ENCODE measurements around the gene GALNT17.

GALNT17 gene

DNA sequence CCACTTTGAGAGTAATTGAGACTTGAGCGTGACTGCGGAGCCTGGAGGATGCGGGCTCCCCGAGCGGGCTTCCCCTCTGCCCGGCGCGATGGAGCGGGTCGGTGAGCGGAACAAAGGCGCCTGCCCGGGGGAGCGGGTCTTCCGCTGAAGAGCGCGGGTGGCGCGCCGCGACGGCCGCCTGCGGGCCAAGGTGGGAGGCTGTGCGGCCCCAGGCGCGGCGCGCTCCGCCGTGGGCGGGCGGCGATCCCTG lies at the start of gene GALNT17:
Gene GALNT17, plus strand, starts transcription at position 18 of the 250 bp plus-strand sequence.
- no peak for DNase-seq (ENCODE audit: low read depth in 2 of 3, low spot score in 2 of 3)

DNA sequence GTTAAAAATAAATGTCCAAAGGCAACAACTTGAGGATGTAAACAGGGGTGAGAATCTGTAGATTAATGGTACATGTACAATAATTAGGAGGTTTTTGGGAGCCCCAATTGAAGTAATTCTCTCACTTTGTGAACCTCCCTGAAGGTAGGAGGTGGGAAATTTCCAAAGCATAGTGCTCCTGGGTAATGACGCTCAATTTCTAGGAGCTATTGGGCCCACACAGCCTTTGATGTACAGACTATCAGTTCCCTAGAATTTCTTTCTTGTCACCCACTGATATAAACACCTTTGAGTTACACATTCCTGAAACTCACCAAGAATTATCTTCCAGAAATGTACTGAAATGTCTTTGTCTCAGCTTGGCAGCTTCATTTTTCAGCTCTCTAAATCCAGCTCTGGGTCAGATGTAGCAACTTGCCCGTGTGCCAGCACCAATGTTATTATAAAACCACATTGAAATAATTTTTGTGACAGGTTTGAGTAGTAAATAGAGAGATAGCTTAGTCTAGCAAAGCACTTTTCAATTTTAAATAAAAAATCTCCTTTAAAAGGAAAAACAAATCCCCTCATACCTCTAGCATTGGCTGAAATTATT lies 36.6 kb upstream of the GALNT17 start:
- no peak for DNase-seq (ENCODE audit: low read depth in 2 of 3, low spot score in 2 of 3)

DNA sequence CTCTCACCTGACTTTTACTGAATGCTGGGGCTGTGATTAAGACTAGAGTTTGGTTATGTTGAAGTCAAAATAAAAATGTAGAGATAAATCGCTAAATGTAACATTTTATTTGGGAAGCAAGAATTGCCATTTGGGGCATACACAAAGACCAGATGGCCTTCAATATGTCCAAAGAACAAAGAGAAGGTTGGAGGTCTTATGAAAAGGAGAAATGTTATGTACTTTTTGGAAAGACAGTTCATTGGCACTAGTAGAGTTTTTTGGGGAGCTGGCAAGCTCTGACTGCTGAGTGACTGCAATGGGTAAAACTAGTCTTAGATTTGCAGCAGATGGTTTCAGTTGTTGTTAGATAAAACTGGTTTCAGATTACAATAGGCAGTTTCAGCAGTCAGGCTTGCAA lies 35.6 kb upstream of the GALNT17 start:
- DNase-seq (ENCODE audit: low read depth in 2 of 3, low spot score in 2 of 3): no peak

DNA sequence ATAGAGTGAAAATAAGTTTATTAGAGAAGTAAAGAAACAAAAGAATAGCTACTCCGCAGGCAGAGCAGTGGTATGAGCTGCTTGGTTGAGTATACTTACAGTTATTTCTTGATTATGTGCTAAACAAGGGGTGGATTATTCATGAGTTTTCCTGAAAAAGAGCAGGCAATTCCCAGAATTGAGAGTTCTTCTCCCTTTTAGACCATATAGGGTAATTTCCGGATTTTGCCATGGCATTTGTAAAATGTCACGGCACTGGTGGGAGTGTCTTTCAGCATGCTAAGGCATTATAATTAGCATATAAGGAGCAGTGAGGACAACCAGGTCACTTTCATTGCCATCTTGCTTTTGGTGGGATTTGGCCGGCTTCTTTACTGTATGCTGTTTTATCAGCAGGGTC lies 25.7 kb upstream of the GALNT17 start:
- no peak for DNase-seq (ENCODE audit: low read depth in 2 of 3, low spot score in 2 of 3)

DNA sequence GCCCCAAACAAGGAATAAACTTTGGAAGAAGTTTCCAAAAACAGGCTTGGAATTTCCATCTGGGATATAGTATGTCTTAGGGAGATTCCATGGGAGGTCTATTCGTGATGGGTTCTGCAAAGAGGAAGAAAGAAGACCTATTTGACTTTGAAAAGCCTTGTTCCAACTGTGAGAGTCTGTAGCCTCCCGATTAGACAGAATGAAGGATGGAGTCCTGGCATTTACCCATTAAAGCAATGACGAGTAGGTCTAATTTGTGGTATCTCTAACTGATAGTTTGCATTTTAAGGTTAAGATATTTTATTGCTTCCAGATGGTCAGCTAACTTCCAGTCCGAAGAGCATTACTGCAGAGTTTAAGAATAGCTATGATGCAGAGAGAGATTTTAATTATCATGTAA lies 19.5 kb upstream of the GALNT17 start:
- no peak for DNase-seq (ENCODE audit: low read depth in 2 of 3, low spot score in 2 of 3)

DNA sequence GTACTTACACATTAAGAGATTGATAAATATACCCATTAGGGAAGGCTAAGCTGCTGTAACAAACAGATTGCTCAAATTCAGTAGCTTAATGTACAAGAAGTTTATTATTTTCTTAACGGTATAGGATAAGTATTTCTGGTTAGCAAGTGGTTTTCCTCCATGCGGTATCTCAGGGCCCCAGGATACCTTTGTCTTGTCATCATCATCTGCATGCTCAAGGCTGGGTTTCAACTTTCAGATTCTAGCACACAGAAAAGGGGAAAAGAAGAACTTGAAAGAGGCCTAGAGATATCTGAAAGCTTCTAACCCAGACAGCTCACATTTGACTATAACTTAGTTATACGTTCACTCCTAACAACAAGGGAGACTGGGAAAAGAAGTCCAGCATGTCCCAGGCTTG lies 11.8 kb upstream of the GALNT17 start:
- no peak for DNase-seq (ENCODE audit: low read depth in 2 of 3, low spot score in 2 of 3)

DNA sequence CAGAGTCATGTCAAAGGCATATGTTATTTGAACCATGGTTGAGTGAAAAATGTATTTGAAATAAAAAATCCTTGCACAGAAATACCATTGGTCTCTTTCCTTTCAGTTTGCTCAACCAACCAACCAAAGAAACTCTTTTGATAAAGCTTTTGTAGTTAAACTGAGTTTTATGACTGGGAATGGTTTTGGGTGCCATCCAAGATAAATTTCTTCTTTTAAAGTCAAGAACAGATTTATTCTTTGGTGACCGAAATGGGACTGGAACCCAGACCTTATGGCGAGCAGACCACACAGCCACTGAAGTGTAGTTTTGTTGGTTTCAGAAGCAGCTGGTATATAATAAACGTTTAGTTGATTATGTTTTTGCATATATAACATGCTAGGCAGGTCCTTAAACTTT lies 2.8 kb upstream of the GALNT17 start:
- no peak for DNase-seq (ENCODE audit: low read depth in 2 of 3, low spot score in 2 of 3)

DNA sequence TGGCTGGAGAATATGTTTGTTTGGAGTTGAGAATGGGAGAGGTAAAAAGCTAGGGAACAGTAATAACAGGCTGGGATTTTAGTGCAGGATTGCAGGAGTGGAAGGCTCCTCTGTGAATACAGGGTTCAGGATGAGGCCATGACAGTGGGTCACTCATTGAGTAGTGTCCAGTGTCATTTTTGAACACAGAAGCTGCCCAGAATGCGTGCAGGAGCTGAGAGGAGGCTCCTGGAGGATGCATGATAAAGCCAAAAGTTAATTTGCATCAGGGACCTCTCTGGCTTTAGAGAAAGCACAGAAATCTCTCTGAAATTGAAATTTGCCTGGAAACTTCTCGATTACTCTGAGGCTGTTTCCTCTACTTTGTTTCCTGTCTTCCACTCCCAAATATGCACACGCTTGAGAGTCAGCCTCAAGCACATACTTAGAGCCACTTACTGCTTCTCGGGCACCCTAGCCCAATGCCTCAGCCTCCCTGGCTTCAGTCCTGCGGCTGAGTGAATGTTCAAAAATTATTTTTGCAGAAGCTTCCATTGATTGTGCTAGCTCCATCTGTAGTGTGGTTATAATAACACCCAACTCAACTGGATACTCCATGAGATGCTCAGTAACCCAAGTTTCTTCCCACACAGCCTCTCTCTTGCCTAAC lies 1.8 kb upstream of the GALNT17 start:
- no peak for DNase-seq (ENCODE audit: low read depth in 2 of 3, low spot score in 2 of 3)

DNA sequence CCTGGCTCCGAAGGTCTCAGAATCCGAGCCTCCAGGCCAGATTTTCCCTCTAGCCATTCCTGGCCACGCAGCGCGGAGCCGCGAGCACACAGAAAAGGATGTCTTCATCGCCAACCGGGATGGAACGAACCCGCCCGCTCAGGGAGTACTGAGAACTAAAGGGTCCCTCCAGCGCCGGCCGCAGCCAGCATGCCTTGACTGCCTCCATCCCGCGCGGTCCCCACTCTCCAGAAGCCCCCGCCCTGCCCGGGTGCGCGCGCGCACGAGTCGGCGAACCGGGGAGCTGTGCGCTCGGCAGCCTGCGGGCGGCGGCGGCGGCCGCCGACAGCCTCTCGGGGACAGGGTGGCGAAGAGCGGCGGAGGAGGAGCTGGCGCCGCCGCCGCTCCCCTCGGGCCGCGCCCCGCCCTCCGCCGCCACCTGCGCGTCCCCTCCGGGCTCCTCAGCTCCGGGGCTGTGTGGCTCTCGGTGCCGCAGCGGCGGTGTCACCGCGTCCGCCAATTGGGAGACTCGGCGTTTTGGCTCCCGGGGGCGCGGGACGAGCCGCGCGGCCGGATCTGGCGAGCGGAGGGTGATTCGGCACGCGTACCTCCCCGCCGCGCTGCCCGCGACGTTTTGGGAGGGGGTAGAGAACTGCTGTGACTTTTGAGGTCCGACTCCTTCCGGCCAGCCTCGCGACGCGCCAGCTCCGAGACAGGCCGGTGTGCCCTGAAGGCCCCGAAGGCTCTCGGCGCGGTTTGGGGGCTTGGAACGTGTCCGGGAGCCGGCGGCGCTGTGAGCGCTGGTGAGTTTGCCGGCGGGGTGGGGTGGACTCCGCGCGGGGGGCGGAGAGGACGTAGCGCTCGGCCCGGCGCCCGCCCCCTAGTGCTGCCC lies 453 bp upstream of the GALNT17 start:
- DNase-seq (ENCODE audit: low read depth in 2 of 3, low spot score in 2 of 3): no peak

DNA sequence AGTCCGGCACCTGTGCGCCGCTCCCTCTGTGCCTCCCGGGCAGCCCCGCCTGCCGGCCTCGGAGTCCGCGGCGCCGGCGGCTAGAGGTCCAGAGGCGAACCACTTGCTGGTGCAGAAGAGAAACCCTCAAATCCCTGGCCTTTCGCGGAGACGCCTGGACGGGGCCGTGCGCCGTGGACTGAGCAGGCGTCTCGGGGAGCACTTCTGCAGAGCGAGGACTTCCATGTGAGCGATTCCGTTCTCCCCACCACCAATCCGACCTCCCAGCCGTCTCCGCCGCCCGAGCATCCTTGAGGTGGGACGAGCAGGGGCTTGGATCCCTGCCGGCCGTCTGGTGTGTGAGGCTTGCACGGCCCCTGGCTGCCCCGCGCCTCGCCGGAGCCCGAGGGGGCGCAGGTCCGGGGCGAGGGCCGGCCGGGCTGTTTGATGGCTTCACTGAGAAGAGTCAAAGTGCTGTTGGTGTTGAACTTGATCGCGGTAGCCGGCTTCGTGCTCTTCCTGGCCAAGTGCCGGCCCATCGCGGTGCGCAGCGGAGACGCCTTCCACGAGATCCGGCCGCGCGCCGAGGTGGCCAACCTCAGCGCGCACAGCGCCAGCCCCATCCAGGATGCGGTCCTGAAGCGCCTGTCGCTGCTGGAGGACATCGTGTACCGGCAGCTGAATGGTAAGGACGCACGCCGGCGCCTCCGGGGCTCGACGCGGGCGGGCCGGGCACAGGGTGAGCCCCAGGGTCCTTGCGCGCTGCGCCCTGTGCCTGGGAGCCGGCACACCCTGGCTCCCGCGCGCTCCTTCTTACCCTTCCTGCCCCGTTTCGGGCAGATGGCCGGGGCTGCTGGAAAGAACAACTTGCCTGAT lies 660 bp downstream of the GALNT17 start:
- no peak for DNase-seq (ENCODE audit: low read depth in 2 of 3, low spot score in 2 of 3)

DNA sequence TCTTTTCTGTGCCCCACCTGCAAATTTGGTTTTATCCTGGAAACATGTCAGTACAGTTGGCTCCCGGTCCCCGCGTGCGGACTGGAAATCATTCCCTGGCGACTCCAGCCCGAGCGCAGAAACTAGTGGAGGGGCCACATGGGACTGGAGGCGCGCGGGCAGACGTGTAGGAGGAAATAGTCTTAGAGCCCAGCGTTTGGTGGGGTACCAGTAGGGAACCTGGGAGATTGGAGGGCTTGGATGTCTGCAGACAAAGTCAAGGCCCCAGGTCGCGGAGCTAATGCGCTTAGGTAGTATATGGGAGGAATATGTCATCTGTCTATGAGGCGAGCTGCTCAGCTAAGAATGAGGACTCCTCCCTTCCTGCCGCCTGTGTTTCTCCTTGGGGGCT lies 1.3 kb downstream of the GALNT17 start:
- no peak for DNase-seq (ENCODE audit: low read depth in 2 of 3, low spot score in 2 of 3)

DNA sequence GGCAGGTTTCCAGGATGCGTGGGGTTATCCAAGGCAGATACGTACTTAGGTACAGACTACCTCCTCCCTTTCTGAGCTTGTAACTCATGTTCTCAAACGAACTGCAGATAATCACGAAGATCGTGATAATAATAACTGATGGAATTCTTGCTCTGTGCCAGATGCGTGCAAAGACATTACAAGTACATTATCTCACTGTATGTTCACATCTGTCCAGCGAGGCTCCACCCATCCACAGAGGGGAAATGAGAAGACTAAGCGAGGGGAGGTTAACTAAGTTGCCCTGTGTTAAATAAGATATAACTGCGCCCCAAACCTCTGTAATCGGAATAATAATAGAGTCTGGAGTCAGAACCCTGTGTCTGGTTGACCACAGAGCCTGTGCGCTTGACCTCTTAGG lies 1.9 kb downstream of the GALNT17 start:
- DNase-seq (ENCODE audit: low read depth in 2 of 3, low spot score in 2 of 3): no peak

DNA sequence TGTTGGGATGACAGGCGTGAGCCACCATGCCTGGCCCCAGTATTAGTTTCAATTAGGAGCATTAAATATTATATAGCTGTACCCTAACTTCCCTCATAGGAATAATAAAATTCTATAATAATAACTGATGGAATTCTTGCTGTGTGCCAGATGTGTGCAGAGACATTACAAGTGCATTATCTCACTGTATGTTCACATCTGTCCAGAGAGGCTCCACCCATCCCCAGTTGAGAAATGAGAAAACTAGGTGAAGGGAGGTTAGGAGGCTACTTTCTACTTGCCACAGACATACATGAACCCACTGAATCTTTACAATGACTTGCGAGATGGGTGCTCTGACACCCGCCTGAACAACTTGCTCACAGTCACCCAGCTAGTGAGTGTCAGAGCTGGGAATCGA lies 3.2 kb downstream of the GALNT17 start:
- no peak for DNase-seq (ENCODE audit: low read depth in 2 of 3, low spot score in 2 of 3)

DNA sequence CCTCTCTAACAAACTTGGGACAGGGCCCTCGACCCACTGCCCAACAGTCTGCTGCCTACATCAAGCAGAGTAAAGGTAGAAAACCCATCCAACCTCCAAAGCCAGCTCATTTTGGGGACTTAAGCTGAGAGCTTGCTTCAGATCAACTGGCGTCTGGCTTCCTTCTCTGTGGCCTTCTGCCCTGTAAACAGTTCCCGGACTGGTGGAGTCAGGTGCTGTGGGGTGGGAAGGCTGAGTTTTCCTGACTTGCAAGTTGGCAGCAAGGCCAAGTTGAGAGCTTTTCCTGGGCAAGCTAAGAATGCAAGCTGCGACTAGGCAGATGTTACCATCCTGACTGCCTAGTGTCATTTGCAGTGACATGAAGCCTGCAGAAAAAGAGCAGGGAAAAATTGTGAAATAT lies 3.7 kb downstream of the GALNT17 start:
- no peak for DNase-seq (ENCODE audit: low read depth in 2 of 3, low spot score in 2 of 3)

DNA sequence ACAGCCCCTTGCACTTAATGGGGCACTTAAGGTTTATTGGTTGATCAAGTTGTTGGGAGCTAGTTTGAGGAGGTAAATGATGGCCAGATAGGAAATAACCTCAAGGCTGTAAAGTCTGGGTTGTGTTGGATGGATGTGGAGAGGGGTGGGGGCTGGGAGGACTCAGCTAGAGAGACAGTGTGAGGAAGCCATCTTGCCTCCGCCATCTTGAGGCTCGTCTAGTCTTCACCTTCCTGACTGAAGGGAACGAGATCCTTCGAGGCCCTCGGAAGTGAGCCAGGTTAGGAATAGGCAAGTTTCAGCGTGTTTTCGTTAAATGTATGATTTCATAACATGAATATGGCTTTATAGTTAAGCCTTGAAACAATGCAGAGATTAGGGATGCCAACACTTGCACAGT lies 5.5 kb downstream of the GALNT17 start:
- no peak for DNase-seq (ENCODE audit: low read depth in 2 of 3, low spot score in 2 of 3)

DNA sequence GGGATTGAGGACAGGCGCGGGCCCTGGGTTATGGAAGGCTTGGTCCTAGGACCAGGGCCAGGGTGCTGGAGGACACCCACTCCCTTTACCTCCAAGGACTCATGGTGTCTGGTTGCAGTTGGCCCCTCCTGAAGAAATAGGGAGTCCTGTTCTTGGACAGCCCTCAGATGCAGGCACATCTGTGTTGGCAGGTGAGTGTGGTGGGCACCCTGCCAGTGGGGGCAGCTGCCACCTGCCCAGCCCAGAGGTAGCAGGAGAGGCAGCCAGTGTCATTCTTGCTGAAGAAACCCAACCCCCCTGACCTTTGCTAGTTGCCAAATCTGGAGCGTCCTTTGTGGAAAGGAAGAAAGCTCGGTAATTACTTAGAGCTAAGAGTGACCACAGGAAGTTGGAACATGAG lies 8.3 kb downstream of the GALNT17 start:
- DNase-seq (ENCODE audit: low read depth in 2 of 3, low spot score in 2 of 3): no peak

DNA sequence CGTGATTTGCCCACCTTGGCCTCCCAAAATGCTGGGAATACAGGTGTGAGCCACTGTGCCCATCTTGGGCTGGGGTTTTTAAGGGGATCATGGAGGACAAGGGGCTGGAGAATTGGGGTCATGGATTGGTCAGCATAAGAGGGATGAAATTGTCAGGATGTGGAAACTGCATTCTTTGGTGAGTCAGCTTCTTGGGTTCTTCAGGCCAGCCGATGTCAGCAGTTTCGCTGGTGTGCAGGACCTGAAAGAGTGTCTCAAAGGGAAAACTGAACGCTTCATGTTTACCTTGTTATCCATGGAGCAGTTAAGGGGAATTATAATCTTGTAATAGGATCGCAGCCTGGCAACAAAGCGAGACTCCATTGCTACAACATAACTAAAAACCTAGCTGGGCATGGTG lies 13.0 kb downstream of the GALNT17 start:
- no peak for DNase-seq (ENCODE audit: low read depth in 2 of 3, low spot score in 2 of 3)

DNA sequence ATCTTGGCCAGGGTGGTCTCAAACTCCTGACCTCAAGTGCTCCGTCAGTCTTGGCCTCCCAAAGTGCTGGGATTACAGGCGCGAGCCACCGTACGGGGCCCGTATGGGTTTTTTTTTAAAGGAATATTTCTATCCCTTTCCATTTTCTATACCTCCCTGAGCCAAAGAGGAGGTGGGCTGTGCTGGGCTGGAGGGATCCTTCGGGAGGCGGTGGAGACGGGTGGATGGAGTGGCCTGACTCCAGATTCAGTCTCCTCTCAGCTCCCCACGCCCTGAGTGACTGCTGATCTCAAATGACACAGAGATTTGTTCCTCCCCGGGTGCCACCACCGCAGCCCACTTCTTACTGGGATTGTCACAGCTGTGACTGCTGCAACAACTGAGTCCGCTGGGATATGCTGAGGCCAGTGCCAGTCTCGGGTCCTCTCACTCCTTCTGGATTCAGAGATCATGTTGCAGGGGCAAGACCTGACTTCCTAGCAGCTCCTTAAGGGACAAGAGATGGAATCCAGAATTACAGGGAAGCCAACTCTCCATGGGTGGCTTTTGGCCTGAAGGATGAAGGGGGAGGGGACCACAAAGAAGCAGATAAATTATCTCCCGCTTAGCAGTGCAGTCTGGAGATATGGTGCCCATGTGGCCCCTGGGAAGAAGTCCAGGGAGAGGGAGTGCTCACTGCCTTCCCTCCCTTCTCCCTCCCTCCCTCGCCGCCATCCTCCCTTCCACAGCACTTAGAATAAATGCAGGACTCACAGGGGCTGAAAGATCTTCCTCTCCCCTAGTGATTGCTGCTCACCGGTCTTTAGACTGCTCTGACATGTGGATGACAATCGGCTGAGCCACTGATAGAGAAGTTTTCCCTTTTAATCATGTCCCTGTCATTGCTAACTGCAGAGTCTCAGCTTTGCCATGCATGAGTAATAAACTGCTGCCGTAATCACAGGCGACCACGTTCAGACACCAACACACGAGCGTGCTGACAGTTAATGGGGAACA lies 14.3 kb downstream of the GALNT17 start:
- no peak for DNase-seq (ENCODE audit: low read depth in 2 of 3, low spot score in 2 of 3)

DNA sequence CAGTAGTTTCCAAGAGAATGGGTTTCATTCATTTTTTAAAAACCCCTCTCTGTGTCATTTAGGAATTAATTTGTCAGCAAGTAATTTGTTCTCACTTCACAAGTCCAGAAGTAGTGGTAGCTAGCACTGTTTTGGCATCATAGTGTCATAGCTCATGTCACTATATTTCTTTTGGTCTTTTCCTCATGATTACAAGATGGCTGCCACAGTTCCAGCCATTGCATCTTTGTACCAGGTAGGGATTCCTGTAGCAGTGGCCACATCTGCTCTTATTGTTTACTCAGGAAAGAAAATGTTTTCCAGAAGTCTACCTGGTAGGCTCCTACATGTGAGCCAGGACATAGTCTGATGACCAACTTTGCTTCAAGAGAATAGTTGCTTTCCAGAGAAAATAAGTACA lies 16.2 kb downstream of the GALNT17 start:
- DNase-seq (ENCODE audit: low read depth in 2 of 3, low spot score in 2 of 3): no peak

DNA sequence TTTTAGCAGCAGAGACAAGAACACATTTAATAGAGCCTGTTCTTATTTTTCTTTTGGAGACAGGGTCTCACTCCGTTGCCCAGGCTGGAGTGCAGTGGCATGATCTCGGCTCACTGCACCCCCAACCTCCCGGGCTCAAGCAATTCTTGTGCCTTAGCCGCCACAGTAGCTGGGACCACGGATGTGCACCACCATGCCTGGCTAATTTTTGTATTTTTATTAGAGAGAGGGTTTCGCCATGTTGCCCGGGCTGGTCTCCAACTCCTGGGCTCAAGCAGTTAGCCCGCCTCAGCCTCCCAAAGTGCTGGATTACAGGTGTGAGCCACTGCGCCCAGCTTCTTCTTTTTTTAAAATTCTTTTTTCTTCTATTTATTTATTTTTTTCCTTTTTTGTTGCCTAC lies 23.3 kb downstream of the GALNT17 start:
- no peak for DNase-seq (ENCODE audit: low read depth in 2 of 3, low spot score in 2 of 3)

DNA sequence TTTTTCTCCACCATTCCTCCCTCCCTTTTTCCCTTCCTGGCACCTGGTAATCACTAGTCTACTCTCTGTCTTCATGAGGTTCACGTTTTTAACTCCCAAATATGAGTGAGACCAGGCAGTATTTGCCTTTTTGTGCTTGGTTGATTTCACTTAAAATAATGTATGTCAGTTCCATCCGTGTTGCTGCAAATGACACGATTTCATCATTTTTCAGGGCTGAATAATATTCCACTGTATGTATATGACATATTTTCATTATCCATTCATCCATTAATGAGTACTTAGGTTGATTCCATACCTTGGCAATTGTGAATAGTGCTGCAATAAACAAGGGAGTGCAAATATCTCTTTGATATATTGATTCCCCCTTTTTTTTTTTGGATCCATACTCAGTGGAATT lies 25.8 kb downstream of the GALNT17 start:
- DNase-seq (ENCODE audit: low read depth in 2 of 3, low spot score in 2 of 3): no peak
